Parathyroid adenoma (tissue), 2 donors: Measurements from ENCODE around the gene EPHX1.

Experiments used
- H2AFZ ChIP-seq: fragments of 300-600 bp; sonication (generic); one replicate; pipeline ENCODE4 v1.7.0; 2017; ENCODE audit warnings: antibody characterized with exemption, mild to moderate bottlenecking
- H3K27ac ChIP-seq: fragments of 300-600 bp; sonication (generic); one replicate; pipeline ENCODE4 v1.7.0; 2017
- H3K27me3 ChIP-seq: fragments of 300-600 bp; sonication (generic); one replicate; pipeline ENCODE4 v1.7.0; 2017; ENCODE audit warnings: low read length; ENCODE audit not compliant: control insufficient read depth, insufficient read depth
- H3K36me3 ChIP-seq: fragments of 300-600 bp; sonication (generic); one replicate; pipeline ENCODE4 v1.7.0; 2017; ENCODE audit warnings: low read length; ENCODE audit not compliant: control insufficient read depth, insufficient read depth
- H3K4me1 ChIP-seq: fragments of 300-600 bp; sonication (generic); one replicate; pipeline ENCODE4 v1.7.0; 2017; ENCODE audit warnings: control low read depth
- H3K4me2 ChIP-seq: fragments of 300-600 bp; sonication (generic); one replicate; pipeline ENCODE4 v1.7.0; 2017; ENCODE audit warnings: low read length
- H3K4me3 ChIP-seq: fragments of 300-600 bp; sonication (generic); one replicate; pipeline ENCODE4 v1.7.0; 2017; ENCODE audit warnings: low read depth, low read length
- H3K79me2 ChIP-seq: fragments of 300-600 bp; sonication (generic); one replicate; pipeline ENCODE4 v1.7.0; 2017; ENCODE audit warnings: control low read depth
- H3K9ac ChIP-seq: fragments of 300-600 bp; sonication (generic); one replicate; pipeline ENCODE4 v1.7.0; 2017; ENCODE audit warnings: mild to moderate bottlenecking
- H3K9me3 ChIP-seq: fragments of 300-600 bp; sonication (generic); one replicate; pipeline ENCODE4 v1.7.0; 2017; ENCODE audit warnings: low read length; ENCODE audit not compliant: control insufficient read depth
- TF ChIP-seq, protein P1 (sequence below): fragments of 300-600 bp; sonication (generic); IDR thresholded peaks from one replicate; pipeline ENCODE4 v1.7.0; 2017; ENCODE audit warnings: antibody characterized with exemption, mild to moderate bottlenecking
- donor health status: primary hyperparathyroidism.

The EPHX1 gene

DNA sequence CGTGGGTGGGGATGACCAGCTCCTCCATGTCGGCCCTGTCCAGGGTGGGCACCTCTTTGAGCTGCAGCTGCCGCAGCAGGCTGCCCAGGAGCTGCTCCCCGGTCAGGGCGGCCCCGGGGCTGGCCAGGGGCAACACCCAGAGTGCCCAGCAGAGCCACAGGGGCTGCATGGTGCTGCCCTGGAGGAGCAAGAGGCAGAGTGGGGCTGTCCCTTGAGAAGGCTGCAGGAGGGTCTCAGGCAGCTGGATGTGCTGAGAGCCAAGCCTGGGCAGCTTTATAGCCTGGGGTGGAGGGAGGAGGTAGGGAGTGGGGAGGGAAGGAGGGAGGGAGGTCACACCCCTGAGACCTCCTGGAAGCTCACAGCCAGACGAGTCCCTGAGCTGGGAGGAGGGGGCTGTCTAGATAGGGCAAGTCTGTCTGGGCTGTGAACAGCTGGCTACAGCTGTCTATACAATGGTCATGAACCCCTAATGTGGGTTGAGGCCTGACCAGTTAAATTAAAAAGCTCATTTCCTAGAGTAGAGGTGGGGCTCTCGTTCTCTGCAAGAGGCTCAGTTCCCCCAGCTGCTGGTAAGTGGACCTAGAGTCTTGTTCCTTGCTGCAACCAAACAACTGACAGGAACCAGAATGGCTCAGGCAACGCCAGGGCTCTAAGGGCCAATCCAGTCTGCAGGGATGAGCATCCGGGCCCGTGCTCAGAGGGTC lies 79.1 kb downstream of the EPHX1 start, which contains the start of gene LEFTY1:
LEFTY1 (minus strand) TSS at position 249 of the 704 bp plus-strand sequence; CDS start at position 169, 80 bp downstream.
- H3K4me2 ChIP-seq = no peak within 1 kb of the TSS
- H3K9me3 ChIP-seq = no peaks in the 10 kb centered on the region
- no peaks in the 10 kb centered on the region for H3K4me1 ChIP-seq
- H3K27me3 ChIP-seq = no peaks in the 10 kb centered on the region
- no peak within 1 kb of the TSS for H3K27ac ChIP-seq
- H3K36me3 ChIP-seq = no peaks in the 10 kb centered on the region
- TF ChIP-seq, protein P1, sequence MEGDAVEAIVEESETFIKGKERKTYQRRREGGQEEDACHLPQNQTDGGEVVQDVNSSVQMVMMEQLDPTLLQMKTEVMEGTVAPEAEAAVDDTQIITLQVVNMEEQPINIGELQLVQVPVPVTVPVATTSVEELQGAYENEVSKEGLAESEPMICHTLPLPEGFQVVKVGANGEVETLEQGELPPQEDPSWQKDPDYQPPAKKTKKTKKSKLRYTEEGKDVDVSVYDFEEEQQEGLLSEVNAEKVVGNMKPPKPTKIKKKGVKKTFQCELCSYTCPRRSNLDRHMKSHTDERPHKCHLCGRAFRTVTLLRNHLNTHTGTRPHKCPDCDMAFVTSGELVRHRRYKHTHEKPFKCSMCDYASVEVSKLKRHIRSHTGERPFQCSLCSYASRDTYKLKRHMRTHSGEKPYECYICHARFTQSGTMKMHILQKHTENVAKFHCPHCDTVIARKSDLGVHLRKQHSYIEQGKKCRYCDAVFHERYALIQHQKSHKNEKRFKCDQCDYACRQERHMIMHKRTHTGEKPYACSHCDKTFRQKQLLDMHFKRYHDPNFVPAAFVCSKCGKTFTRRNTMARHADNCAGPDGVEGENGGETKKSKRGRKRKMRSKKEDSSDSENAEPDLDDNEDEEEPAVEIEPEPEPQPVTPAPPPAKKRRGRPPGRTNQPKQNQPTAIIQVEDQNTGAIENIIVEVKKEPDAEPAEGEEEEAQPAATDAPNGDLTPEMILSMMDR = no peak
- H3K79me2 ChIP-seq = no peaks in the 10 kb centered on the region
- H2AFZ ChIP-seq = no peak within 1 kb of the TSS
- no peak within 1 kb of the TSS for H3K9ac ChIP-seq
- no peak within 1 kb of the TSS for H3K4me3 ChIP-seq

DNA sequence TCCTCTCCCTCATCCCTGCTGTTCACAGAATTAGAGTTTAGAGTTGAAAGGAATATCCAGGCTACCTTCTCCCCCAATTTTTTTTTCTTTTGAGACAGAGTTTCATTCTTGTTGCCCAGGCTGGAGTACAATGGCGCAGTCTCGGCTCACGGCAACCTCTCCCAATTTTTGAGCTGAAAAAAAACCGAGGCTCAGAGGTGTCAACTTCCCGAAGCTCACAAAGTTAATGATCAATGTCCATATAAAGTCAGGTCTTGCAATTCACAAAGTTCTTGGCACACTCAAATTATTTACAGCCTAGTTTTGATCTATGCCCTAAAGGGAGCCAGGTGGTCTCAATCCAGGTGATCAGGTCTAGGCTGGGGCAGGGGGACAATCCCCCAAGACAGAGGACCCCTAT lies 79.8 kb downstream of the EPHX1 start:
- no peaks in the 10 kb centered on the region for H3K79me2 ChIP-seq
- no peaks in the 10 kb centered on the region for H3K36me3 ChIP-seq
- H3K9ac ChIP-seq = no peak overlapping the region
- no peak overlapping the region for H3K4me2 ChIP-seq
- H3K27ac ChIP-seq = no peak overlapping the region
- H3K27me3 ChIP-seq = no peaks in the 10 kb centered on the region
- no peak overlapping the region for H2AFZ ChIP-seq
- H3K9me3 ChIP-seq = no peaks in the 10 kb centered on the region
- no peak overlapping the region for H3K4me3 ChIP-seq
- H3K4me1 ChIP-seq = no peaks in the 10 kb centered on the region
- TF ChIP-seq, protein P1 = no peak

DNA sequence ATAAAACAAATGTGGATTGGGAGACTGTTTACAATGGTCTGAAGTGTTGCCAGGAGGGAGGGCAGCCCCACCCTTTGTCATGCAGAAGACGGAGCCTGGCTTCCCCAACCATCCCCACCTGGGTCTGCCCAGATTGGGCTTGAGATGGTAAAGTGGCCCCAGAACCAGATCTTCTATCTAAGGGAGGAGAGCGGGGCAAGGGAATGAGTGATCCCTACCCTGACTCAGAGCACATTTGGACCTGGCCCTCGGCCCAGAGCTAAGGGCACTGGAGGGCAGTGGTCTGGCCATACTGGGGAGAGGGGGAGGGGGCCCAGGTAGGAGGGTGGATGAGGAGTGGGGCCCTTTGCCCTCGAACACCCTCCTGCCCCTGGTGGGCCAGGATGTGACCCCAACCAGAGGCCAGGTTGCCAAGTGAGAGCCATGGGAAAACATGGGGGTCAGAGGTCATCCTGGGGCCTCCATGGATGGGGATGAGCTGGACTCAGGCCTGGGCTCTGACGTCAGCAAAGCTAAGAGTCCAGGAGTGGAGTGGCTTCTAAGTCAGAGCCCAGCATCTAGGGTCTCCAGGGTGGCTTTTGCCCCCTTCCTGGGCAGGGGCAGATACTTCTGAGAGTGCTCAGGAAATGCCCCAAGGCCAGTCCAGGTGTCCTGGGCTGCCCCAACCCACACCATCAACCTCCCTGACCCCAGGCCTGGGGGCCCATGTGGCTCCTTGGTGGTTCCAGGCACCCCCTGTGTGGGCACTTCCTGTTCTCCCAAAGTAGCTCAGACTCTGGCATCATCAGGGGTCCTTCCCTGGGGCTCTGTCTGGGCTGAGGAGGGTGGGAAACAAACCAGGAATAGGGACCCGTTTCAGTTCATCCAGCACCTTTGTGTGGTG lies 80.7 kb downstream of the EPHX1 start:
- no peaks in the 10 kb centered on the region for H3K27me3 ChIP-seq
- no peak overlapping the region for H2AFZ ChIP-seq
- no peaks in the 10 kb centered on the region for H3K9me3 ChIP-seq
- no peak overlapping the region for H3K4me2 ChIP-seq
- H3K27ac ChIP-seq = no peak overlapping the region
- H3K4me3 ChIP-seq = no peak overlapping the region
- no peaks in the 10 kb centered on the region for H3K79me2 ChIP-seq
- no peaks in the 10 kb centered on the region for H3K36me3 ChIP-seq
- H3K9ac ChIP-seq = no peak overlapping the region
- TF ChIP-seq, protein P1 = no peak
- H3K4me1 ChIP-seq = no peaks in the 10 kb centered on the region

DNA sequence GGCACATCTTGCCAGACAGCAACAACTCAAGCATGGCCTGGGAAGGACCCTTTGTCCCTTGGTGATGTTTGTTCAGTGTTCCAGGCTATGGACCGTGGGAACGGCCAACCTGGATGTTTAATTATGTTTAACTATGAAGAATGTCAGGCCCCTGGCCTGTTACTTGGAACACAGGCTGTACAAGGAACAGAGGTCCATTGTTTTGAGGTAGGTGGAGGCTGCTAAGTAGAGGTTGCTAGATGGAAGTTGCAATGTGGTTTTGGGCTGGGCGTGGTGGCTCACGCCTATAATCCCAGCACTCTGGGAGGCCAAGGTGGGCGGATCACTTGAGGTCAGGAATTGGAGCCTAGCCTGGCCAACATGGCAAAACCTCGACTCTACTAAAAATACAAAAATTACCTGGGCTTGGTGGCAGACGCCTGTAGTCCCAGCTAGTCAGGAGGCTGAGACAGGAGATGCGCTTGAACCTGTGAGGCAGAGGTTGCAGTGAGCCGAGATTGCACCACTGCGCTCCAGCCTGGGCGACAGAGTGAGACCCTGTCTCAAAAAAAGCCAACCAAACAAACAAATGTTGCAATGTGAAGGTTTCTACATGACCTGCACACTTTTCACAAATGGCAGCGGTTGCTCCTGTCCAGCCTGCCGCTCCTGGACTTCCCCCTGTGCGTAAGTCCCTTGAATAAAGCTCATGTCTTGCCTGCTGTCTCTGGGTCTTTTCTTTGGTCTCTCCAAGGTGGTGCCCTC lies 81.5 kb downstream of the EPHX1 start:
- Histone ChIP-seq H3K27me3 (no peaks in the 10 kb centered on the region), H3K27ac (no peak overlapping the region), H3K4me2 (no peak overlapping the region), H3K36me3 (no peaks in the 10 kb centered on the region), H3K79me2 (no peaks in the 10 kb centered on the region), H2AFZ (no peak overlapping the region), H3K9me3 (no peaks in the 10 kb centered on the region), H3K4me3 (no peak overlapping the region), H3K9ac (no peak overlapping the region), H3K4me1 (no peaks in the 10 kb centered on the region)
- TF ChIP-seq, protein P1 = no peak
